HG03139 (cell line): ENCODE results near the gene PRPH.

Experiments used
- ATAC-seq: cut with Tn5 transposase; IDR thresholded peaks from one replicate; pipeline ENCODE4 v1.9.1; 2021; ENCODE audit not compliant: unreplicated experiment

The PRPH gene

GRCh38 chr12:49345051-49345824, 50.3 kb downstream of the PRPH start:
- no peak for ATAC-seq

- ATAC-seq: no peak
Measured at GRCh38 chr12:49345825-49346658, 51.1 kb downstream of the PRPH start.

DNA sequence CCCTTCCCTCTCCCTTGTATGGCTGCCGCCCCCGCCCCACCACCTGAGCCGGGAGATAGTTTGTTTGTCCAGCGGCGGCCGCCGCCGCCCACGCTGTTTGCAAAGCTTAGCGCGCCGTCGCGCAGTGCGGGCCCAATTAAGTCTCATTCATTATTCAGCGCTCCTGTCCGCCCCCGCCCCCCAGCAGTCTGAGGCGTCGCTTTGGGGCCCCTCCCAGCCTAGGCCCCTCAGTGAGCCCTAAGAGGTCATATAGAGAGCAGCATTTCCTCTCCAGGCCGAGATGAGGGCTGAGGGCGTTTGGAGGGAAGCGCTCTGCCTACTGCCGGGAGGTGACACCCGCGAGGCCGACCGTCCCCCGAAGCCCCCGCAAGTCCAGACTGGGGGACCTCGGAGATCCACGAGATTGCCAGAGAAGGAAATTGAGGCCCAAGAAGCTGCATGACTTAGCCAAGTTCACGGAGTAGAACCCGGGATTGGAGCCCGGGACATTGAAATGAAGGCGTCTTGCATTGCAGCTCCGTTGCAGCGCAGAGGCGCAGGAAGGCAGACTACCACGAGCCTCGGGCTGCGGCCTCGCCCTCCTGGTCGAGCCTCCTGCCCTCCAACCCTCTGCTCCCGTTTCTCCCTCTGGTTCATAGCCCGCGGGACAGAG, 51.8 kb downstream of the PRPH start, which contains the start of gene DNAJC22:
DNAJC22 (plus strand) TSS at position 230 of the 652 bp plus-strand sequence. CDS start 1,985 bp downstream, outside the sequence.
- ATAC-seq: no peak

DNA sequence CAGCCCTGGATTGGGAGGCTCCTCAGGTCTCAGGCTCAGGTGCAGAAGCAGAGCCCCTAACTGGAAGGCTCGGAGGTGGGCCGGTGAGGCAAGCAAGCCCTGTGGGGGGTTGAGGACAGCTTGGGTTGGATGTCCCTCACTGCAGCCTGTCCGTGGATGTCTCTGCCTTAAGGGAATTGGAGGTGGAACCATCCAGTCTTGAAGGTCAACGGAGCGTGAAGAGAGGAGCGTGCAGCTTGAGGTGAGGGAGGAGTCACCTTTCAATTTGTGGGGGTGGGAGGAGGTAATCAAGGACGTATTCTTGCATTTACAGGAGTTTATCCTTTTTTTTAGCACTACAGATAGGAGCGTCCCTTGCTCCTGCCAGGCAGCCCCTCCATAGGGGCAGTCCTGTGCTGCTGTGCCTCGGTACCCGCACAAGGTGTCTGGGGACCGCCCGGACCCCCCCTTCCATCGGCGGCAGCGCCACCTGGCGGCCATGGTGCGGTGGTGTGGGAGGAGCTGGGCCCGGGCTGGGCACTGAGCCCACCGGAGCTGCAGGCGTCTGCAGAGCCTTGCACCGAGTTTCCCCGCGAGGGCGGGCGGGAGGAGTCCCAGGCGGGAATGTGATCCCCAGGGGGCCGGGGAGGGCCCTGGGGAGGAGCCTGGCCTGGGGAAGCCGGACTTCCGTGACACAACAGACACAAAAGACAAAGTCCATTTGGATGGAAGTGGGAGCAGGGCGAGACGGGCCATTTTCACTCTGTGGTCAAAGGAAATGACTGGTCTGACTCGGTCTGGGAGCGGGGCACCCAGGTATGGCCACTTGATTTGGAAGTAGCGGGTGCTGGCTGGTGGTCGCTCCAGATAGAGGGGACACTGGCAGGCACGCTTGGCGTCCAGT, 52.6 kb downstream of the PRPH start:
- peak; percentile 47 for ATAC-seq
